Ectodermal cell (in vitro differentiated cells): ENCODE results near the gene HAPLN1.

ENCODE experiments used
- H3K27ac ChIP-seq: 2 replicates; pipeline ENCODE4 v1.7.0; 2013; ENCODE audit warnings: mild to moderate bottlenecking, low read depth, low read length; ENCODE audit not compliant: insufficient read depth, poor library complexity, severe bottlenecking
- H3K27me3 ChIP-seq: 2 replicates; pipeline ENCODE4 v1.7.0; 2013; ENCODE audit warnings: mild to moderate bottlenecking, low read length; ENCODE audit not compliant: insufficient read depth, control insufficient read depth, poor library complexity, severe bottlenecking
- H3K36me3 ChIP-seq: one replicate; pipeline ENCODE4 v1.7.0; 2013; ENCODE audit warnings: low read length; ENCODE audit not compliant: control insufficient read depth, insufficient read depth
- H3K4me1 ChIP-seq: one replicate; pipeline ENCODE4 v1.7.0; 2013; ENCODE audit warnings: low read length; ENCODE audit not compliant: control insufficient read depth, insufficient read depth
- H3K4me3 ChIP-seq: 2 replicates; pipeline ENCODE4 v1.7.0; 2013; ENCODE audit warnings: low read depth, low read length, control low read depth; ENCODE audit not compliant: insufficient read depth
- H3K9me3 ChIP-seq: 2 replicates; pipeline ENCODE4 v1.7.0; 2013; ENCODE audit warnings: mild to moderate bottlenecking, low read length, moderate library complexity; ENCODE audit not compliant: control insufficient read depth
- WGBS, 2 experiments: methylation state at CpG; one replicate each; pipeline ENCODE4 v1.1.7; 2013; ENCODE audit warnings: missing lambda C conversion rate in 2 of 2; 5-methylcytosine and 5-hydroxymethylcytosine counted together

Gene HAPLN1

DNA sequence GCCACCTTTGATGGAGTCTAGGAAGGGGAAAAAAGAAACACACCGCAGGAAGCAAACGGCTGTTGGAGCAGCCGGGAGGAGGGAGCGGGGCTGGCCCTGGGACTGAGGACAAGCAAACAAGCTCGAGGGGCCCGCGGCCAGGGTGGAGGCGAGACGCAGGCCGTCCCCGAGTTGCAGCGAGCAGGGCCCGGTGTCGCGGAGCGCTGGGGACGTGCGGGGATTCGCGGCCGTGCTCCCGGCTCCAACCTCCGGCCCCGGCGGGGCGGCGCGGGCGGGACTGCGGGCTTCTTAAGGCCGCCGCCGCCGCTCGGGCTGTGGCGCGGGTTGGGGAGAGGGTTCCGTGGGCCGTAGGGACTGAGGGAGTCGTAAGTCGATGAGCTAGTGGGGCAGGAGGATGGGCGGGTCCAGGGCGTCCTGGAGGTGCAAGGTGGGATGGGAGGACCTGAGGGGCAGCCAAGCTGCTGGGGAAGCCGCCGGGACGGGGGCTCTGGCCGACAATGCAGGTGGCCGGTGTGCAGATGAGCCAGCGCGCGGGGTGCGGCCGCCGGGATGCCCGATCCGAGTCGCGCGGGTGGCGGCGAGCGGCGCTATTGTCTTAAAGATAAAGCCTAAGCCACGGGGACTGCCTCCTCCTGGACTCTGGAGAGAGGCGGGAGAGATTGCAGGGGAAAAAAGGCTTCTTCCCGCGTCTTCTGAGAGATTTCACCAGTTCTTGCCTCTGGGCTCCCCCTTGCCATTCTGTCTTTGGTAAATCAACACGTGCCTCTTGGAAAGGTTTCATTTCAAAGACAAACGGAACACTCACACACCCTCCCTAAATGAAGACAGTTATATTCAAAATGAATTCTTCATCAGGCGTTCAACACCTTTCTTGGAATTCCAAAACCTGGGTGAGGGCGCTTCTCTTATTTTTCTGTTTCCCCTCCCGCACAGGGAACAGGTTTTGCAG, 1.6 kb upstream of the HAPLN1 start:
- no peaks in the 10 kb centered on the region for H3K36me3 ChIP-seq
- peak overlapping the region; percentile 44 for H3K4me3 ChIP-seq
- H3K27me3 ChIP-seq, result no peaks in the 10 kb centered on the region
- peak overlapping the region; percentile 9 for H3K27ac ChIP-seq
- H3K4me1 ChIP-seq, result peaks cover 15% of the 10 kb centered on the region
- 2% methylated on average over 72 of the region's 72 CpGs for whole genome bisulfite sequencing, 2 experiments
- no peaks in the 10 kb centered on the region for H3K9me3 ChIP-seq

DNA sequence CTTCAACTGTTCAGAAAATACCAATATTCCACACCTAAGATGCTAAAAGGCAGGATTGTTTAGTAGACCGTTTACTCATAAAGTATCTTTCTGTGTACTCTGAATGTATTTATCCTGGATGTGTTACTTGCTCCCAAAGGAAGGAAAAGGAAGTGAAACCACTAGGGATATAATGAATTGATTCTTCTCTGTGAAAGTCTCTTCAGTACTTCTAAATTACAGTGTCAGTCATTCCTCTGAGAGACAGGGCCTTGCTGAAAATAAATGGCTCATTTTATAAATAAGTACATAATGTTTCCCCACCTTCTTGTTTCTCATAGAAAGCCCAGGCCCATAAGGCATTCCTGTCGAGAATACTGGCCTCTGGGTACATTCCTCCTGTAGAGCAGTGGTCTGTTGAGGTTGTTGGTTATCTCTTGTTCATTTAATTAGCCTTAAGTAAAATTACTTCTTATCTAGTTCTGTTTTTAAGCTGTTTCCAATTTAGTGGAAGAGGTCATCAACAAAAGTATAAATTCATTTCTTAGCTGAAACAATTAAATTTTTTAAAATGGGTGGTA, 1.6 kb downstream of the HAPLN1 start:
- Histone ChIP-seq H3K4me3 (no peak overlapping the region), H3K4me1 (peaks cover 7% of the 10 kb centered on the region), H3K27me3 (no peaks in the 10 kb centered on the region), H3K9me3 (no peaks in the 10 kb centered on the region), H3K36me3 (no peaks in the 10 kb centered on the region), H3K27ac (no peak overlapping the region)
- WGBS, 2 experiments, result 81 to 83% methylated on average over 1 to 2 of the region's 2 CpGs

- H3K4me3 ChIP-seq, result no peak overlapping the region
- H3K9me3 ChIP-seq, result no peaks in the 10 kb centered on the region
- no peaks in the 10 kb centered on the region for H3K36me3 ChIP-seq
- H3K27me3 ChIP-seq, result no peaks in the 10 kb centered on the region
- peaks cover 7% of the 10 kb centered on the region for H3K4me1 ChIP-seq
- H3K27ac ChIP-seq, result no peak overlapping the region
- 7 to 15% methylated on average over 6 of the region's 6 CpGs for WGBS, 2 experiments
These were observed 2.3 kb downstream of the HAPLN1 start for GRCh38 chr5:83718195-83718825.

GRCh38 chr5:83715236-83716065, 5.2 kb downstream of the HAPLN1 start:
- H3K27me3 ChIP-seq, result no peaks in the 10 kb centered on the region
- H3K36me3 ChIP-seq, result no peaks in the 10 kb centered on the region
- H3K4me1 ChIP-seq, result no peaks in the 10 kb centered on the region
- H3K4me3 ChIP-seq, result no peak overlapping the region
- WGBS, 2 experiments, result 85 to 92% methylated on average over 4 of the region's 4 CpGs
- H3K9me3 ChIP-seq, result no peaks in the 10 kb centered on the region
- no peak overlapping the region for H3K27ac ChIP-seq

DNA sequence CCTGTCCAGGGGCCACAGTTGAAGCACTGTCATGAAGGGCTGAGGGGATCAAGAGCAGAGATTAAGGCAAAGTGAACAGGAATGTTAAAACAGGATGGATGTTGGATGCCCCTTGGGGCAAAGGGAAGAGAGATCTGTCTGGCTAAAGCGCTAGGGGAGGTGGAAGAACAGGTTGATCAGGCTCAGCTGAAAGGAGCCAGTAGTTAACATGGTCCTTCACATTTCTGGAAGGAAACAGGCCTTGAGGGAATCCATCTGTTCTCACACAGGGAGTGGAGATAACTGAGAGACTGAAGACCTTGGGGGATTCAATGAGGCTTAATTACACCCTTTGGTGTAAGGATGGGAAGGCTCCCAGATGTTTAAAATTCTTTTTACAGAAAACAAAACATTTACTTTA, 5.8 kb downstream of the HAPLN1 start:
- no peaks in the 10 kb centered on the region for H3K27me3 ChIP-seq
- WGBS, 2 experiments, result 95 to 96% methylated on average over 1 of the region's 1 CpG
- H3K36me3 ChIP-seq, result no peaks in the 10 kb centered on the region
- no peaks in the 10 kb centered on the region for H3K4me1 ChIP-seq
- no peak overlapping the region for H3K4me3 ChIP-seq
- H3K9me3 ChIP-seq, result no peaks in the 10 kb centered on the region
- no peak overlapping the region for H3K27ac ChIP-seq

DNA sequence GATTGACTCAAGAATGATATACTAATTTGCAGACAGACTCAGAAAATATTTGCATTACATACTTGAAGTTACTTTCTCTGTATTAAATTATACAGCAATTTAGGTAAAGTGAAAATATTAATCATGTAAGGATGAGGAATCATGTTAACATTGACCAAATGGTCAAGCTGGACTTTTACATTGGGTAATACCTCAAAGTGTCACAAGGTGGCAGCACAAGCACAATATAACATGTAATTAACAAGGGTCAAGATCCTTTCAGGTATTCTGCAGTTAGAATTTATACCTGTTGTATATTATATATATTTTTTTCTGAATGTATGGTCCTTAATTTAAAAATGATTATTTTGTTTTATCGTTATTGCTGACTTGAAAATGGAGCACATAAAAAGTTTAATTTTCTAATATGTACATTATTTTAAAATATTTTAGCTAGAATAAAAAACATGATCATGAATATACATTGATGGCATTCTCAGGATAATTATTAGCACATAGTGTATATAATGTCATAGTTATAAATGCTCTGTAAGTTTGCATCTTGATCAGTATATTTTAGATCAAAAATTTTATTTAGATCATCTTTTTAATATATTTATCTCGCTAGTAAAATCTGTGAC, 8.6 kb downstream of the HAPLN1 start:
- H3K27ac ChIP-seq, result no peak overlapping the region
- H3K36me3 ChIP-seq, result no peaks in the 10 kb centered on the region
- 100% methylated on average over 1 of the region's 2 CpGs; no CpG with 5 or more reads in 1 of the 2 experiments for WGBS, 2 experiments

GRCh38 chr5:83709973-83710372, 10.7 kb downstream of the HAPLN1 start:
- Histone ChIP-seq H3K9me3 (no peaks in the 10 kb centered on the region), H3K4me1 (no peaks in the 10 kb centered on the region), H3K27ac (no peak overlapping the region), H3K36me3 (no peaks in the 10 kb centered on the region), H3K27me3 (no peaks in the 10 kb centered on the region), H3K4me3 (no peak overlapping the region)
- WGBS, 2 experiments, result 92 to 94% methylated on average over 4 of the region's 4 CpGs

More for the DNA sequence above, 8.6 kb downstream of the HAPLN1 start:
- H3K4me3 ChIP-seq, result no peak overlapping the region
- no peaks in the 10 kb centered on the region for H3K9me3 ChIP-seq
- no peaks in the 10 kb centered on the region for H3K27me3 ChIP-seq
- H3K4me1 ChIP-seq, result no peaks in the 10 kb centered on the region

DNA sequence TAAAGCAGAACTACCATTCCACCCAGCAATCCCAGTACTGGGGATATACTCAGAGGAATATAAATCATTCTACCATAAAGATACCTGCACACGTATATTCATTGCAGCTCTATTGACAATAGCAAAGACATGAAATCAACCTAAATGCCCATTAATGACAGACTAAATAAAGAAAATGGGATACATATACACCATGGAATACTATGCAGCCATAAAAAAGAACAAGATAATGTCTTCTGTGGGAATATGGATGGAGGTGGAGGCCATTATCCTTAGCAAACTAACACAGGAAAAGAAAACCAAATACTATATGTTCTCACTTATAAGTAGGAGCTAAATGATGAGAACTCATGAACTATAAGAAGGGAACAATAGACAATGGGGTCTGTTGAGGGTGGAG, 12.5 kb downstream of the HAPLN1 start:
- Histone ChIP-seq H3K4me1 (no peaks in the 10 kb centered on the region), H3K36me3 (no peaks in the 10 kb centered on the region), H3K27me3 (no peaks in the 10 kb centered on the region), H3K4me3 (no peak overlapping the region), H3K9me3 (no peaks in the 10 kb centered on the region), H3K27ac (no peak overlapping the region)
- 91 to 100% methylated on average over 1 of the region's 1 CpG for WGBS, 2 experiments

DNA sequence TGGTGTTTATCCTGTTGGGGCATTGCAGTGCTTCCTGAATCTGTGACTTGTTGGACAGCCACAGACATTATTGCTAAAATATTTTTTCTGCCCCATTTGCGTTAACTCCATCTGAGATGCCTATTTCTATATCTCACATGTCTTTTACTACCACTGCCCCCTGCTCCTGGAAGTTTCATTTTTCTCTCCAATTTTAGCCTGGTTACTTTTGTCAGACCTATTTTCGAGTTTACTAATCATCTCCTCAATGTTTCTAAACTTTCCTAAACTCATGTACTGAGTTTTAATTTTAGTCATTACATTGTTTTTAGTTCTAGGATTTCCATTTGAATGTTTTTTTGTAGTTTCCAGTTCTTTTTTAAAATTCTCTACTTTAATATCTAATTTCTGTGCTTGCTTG, 17.6 kb downstream of the HAPLN1 start:
- no peaks in the 10 kb centered on the region for H3K9me3 ChIP-seq
- no peak overlapping the region for H3K4me3 ChIP-seq
- no peaks in the 10 kb centered on the region for H3K36me3 ChIP-seq
- no peaks in the 10 kb centered on the region for H3K4me1 ChIP-seq
- H3K27ac ChIP-seq, result no peak overlapping the region
- WGBS, 2 experiments, result 95 to 100% methylated on average over 2 of the region's 2 CpGs
- H3K27me3 ChIP-seq, result no peaks in the 10 kb centered on the region
